NB4 (cell line): Measurements from ENCODE around the gene FANCE.
A peak's percentile ranks its signal among the peaks of the same experiment; 100 is the strongest.

Experiments used
- DNase-seq: peaks from one replicate; pipeline ENCODE4 v3.0.0; 2010; ENCODE audit warnings: low read depth
- H3K4me3 ChIP-seq: one replicate; pipeline ENCODE4 v1.5.1; 2011; ENCODE audit warnings: mild to moderate bottlenecking, low read depth, low read length, moderate library complexity
- CTCF ChIP-seq: IDR thresholded peaks from one replicate; pipeline ENCODE4 v1.5.1; 2012; ENCODE audit warnings: low read depth, low read length
- MYC ChIP-seq: IDR thresholded peaks from 2 replicates; pipeline ENCODE4 v1.6.1; 2011; ENCODE audit warnings: low read depth, low read length
- POLR2A ChIP-seq: IDR thresholded peaks from 2 replicates; pipeline ENCODE4 v1.6.1; 2011; ENCODE audit warnings: mild to moderate bottlenecking; ENCODE audit not compliant: insufficient read length; ENCODE audit errors: extremely low read depth
- TF ChIP-seq, protein P1 (sequence below): IDR thresholded peaks from 2 replicates; pipeline ENCODE4 v1.6.1; 2011; ENCODE audit warnings: low read depth, low read length

The FANCE gene

GRCh38 chr6:35453236-35453635, 1.1 kb downstream of the FANCE start:
- H3K4me3 ChIP-seq: peak overlapping the region; percentile 84
- TF ChIP-seq MYC (no peak), CTCF (no peak), POLR2A (no peak)
- TF ChIP-seq, protein P1, sequence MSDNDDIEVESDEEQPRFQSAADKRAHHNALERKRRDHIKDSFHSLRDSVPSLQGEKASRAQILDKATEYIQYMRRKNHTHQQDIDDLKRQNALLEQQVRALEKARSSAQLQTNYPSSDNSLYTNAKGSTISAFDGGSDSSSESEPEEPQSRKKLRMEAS: no peak; the same call in 1 of the 2 replicates
- DNase-seq: no peak

GRCh38 chr6:35454391-35455110, 2.4 kb downstream of the FANCE start:
- TF ChIP-seq CTCF (no peak), MYC (no peak), POLR2A (no peak)
- TF ChIP-seq, protein P1: no peak
- H3K4me3 ChIP-seq: peak overlapping the region; percentile 84
- DNase-seq: peak; percentile 93

DNA sequence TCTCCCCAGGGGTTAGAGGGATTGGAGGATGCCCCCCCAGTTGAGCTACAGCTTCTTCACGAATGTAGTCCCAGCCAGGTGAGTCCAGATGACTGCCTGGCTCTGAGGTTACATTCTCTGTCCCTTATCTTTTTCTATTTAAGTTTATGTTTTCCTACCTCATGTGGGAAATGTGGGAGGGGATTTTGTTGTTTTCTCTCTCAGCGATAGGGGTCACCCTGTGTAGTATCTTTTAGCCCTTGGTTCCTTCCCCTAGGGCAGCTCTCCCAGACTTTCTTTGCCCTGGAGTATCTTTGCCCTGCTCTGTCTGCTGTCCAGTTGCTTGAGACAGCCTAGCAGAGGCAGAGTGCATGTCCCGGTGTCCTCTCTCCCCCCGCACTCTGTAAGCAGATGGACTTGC, 5.8 kb downstream of the FANCE start:
- H3K4me3 ChIP-seq: no peak overlapping the region
- no peak for DNase-seq
- no peak for TF ChIP-seq POLR2A
- TF ChIP-seq, protein P1: no peak
- no peak for TF ChIP-seq CTCF
- TF ChIP-seq MYC: no peak

GRCh38 chr6:35461270-35461669, 9.1 kb downstream of the FANCE start:
- no peak overlapping the region for H3K4me3 ChIP-seq
- TF ChIP-seq CTCF: no peak
- TF ChIP-seq, protein P1: no peak
- no peak for TF ChIP-seq MYC
- TF ChIP-seq POLR2A: no peak
- no peak for DNase-seq

- TF ChIP-seq, protein P1: no peak
- TF ChIP-seq MYC (no peak), CTCF (no peak), POLR2A (no peak)
- DNase-seq: no peak
- no peak overlapping the region for H3K4me3 ChIP-seq
Measured at GRCh38 chr6:35463292-35463691, 11.2 kb downstream of the FANCE start.
